Endodermal cell (in vitro differentiated cells): ENCODE data around the gene AQP9. TPM values are rescaled to one million over a fixed set of nuclear protein-coding genes. Genes with fewer than 3 reads are reported as not detected.

Source experiments
- DNase-seq: peaks from one replicate; pipeline ENCODE4 v3.0.0-alpha.2; 2017
- H3K27ac ChIP-seq: 2 replicates; pipeline ENCODE4 v1.5.1; 2013; ENCODE audit warnings: mild to moderate bottlenecking, low read depth, low read length, moderate library complexity
- H3K27me3 ChIP-seq: 2 replicates; pipeline ENCODE4 v1.6.1; 2013; ENCODE audit warnings: mild to moderate bottlenecking, low read length, moderate library complexity; ENCODE audit not compliant: insufficient read depth, control insufficient read depth, poor library complexity, severe bottlenecking
- H3K36me3 ChIP-seq: 2 replicates; pipeline ENCODE4 v1.7.0; 2013; ENCODE audit warnings: mild to moderate bottlenecking, low read length, moderate library complexity; ENCODE audit not compliant: control insufficient read depth, insufficient read depth
- H3K4me1 ChIP-seq: one replicate; pipeline ENCODE4 v1.7.0; 2013; ENCODE audit warnings: low read length; ENCODE audit not compliant: control insufficient read depth, insufficient read depth
- H3K4me3 ChIP-seq: 2 replicates; pipeline ENCODE4 v1.5.1; 2013; ENCODE audit warnings: mild to moderate bottlenecking, low read length, moderate library complexity
- H3K9ac ChIP-seq: 2 replicates; pipeline ENCODE4 v1.6.1; 2013; ENCODE audit warnings: mild to moderate bottlenecking, low read length, moderate library complexity; ENCODE audit not compliant: poor library complexity, severe bottlenecking; ENCODE audit errors: extremely low read depth
- H3K9me3 ChIP-seq: 2 replicates; pipeline ENCODE4 v1.6.1; 2013; ENCODE audit warnings: mild to moderate bottlenecking, low read length, moderate library complexity; ENCODE audit not compliant: control insufficient read depth
- H3K27ac Mint-ChIP-seq: 2 replicates; pipeline ENCODE4 v1.8.0; 2020; ENCODE audit warnings: mixed read lengths
- H3K27me3 Mint-ChIP-seq: 2 replicates; pipeline ENCODE4 v1.8.0; 2021; ENCODE audit warnings: mild to moderate bottlenecking, mixed read lengths; ENCODE audit not compliant: insufficient read depth
- H3K36me3 Mint-ChIP-seq: 2 replicates; pipeline ENCODE4 v1.8.0; 2020; ENCODE audit warnings: low read depth, mixed read lengths
- H3K4me1 Mint-ChIP-seq: 2 replicates; pipeline ENCODE4 v1.8.0; 2020; ENCODE audit warnings: mixed read lengths
- H3K4me3 Mint-ChIP-seq: 2 replicates; pipeline ENCODE4 v1.8.0; 2020; ENCODE audit warnings: mild to moderate bottlenecking, moderate library complexity, mixed read lengths
- H3K9me3 Mint-ChIP-seq: 2 replicates; pipeline ENCODE4 v1.8.0; 2020; ENCODE audit warnings: mild to moderate bottlenecking, mixed read lengths
- WGBS, 2 experiments: methylation state at CpG; one replicate each; pipeline versions ENCODE4 v1.1.5 to v1.1.7; 2013; ENCODE audit warnings: missing lambda C conversion rate in 2 of 2, mixed read lengths in 1 of 2; ENCODE audit not compliant: insufficient coverage in 1 of 2, insufficient read length in 1 of 2; 5-methylcytosine and 5-hydroxymethylcytosine counted together
- total RNA-seq, 2 donors: library from RNA; stranded (reverse); fragmentation: NEBNext Ultra II Directional in 1 of 2; extraction: Animal tissue kit (Norgen Biotek cat#: 25700) in 1 of 2; gene quantifications; 2 replicates in 1 of 2; 3 replicates in 1 of 2; pipeline ENCODE4 v1.2.1, GENCODE V29; 2021
- TF ChIP-seq, protein P1 (sequence below): fragments of 200-600 bp; sonication (generic); conservative IDR thresholded peaks from 2 replicates; pipeline ENCODE4 v1.5.0; 2021; ENCODE audit warnings: antibody characterized with exemption, mild to moderate bottlenecking

Gene AQP9
- total RNA-seq, 2 donors from 2014 or later: not detected

DNA sequence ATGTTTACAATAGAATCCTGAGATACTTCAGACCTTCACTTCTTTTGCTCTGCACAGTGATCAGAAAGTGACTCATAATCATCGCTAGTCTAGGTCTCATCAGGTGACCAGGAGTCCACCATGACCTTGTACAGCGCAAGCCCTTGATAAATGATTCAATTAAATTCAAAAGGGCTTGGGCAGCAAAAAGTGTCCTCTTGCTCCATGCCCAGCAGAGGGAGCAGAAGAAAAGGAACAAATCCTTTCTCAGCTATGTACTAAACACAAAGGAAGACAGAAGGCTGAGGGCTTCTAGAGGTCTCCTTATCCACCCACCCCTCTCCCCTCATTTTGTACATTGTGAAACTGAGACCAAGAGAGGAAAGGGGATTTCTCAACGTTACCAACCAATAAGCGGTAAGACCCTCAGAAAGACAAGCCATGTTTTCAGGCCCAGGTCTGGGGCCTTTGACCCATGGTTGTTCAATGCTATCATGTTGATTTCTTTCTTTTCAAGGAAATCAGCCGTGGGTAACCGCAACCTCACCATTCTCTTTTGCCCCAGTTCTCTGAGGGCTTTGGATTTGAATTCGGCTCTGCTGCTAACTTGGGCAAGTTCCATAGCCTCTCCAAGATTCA lies 74.8 kb downstream of the AQP9 start:
- no peak overlapping the region for H3K27ac ChIP-seq
- no peaks in the 10 kb centered on the region for H3K27me3 ChIP-seq
- no peak overlapping the region for H3K9ac ChIP-seq
- Mint-ChIP-seq H3K4me1 (no peaks in the 10 kb centered on the region), H3K4me3 (no peak overlapping the region), H3K27ac (no peak overlapping the region), H3K9me3 (no peaks in the 10 kb centered on the region), H3K27me3 (no peaks in the 10 kb centered on the region), H3K36me3 (no peaks in the 10 kb centered on the region)
- DNase-seq: no peak
- no peaks in the 10 kb centered on the region for H3K9me3 ChIP-seq
- H3K4me3 ChIP-seq: no peak overlapping the region
- TF ChIP-seq, protein P1, sequence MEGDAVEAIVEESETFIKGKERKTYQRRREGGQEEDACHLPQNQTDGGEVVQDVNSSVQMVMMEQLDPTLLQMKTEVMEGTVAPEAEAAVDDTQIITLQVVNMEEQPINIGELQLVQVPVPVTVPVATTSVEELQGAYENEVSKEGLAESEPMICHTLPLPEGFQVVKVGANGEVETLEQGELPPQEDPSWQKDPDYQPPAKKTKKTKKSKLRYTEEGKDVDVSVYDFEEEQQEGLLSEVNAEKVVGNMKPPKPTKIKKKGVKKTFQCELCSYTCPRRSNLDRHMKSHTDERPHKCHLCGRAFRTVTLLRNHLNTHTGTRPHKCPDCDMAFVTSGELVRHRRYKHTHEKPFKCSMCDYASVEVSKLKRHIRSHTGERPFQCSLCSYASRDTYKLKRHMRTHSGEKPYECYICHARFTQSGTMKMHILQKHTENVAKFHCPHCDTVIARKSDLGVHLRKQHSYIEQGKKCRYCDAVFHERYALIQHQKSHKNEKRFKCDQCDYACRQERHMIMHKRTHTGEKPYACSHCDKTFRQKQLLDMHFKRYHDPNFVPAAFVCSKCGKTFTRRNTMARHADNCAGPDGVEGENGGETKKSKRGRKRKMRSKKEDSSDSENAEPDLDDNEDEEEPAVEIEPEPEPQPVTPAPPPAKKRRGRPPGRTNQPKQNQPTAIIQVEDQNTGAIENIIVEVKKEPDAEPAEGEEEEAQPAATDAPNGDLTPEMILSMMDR: peak; percentile 82
- peaks cover 4% of the 10 kb centered on the region for H3K4me1 ChIP-seq
- WGBS, 2 experiments: 90 to 98% methylated on average over 5 to 7 of the region's 7 CpGs
- no peaks in the 10 kb centered on the region for H3K36me3 ChIP-seq

DNA sequence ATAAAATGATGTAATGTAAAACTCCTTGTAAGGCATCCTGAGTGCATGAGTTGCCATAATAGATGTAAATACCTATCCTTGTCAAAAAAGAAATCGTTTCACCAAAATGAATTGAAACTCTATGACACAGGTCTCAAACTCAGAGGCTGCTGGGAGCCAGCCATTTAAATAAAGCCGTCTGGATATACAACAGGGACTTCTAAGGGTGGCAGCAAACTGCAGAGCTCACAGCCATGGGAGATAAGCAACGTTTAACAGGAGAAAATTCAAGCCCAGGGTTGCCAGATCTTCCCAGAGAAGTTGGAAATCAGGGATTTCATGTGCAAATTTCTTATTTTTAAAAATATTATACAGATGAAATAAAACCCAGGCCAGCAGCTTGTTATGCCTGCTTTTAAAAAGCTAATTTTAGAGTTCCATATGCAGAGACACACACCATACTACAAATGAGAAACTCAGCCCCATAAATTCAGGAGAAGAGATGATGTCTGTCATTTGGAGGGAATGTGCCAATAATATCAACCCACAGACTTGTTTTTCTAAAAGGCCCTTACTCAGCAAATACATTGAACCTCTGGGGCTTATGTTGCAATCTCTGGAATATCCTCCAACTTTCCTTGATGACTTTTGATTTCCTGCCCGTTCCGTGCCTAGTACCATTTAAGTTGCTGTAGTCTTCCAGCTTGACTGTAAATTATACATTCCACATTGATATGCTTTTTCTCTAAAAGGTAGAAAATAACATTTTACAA lies 75.6 kb downstream of the AQP9 start:
- no peaks in the 10 kb centered on the region for H3K36me3 Mint-ChIP-seq
- Histone ChIP-seq H3K9me3 (no peaks in the 10 kb centered on the region), H3K4me3 (no peak overlapping the region), H3K36me3 (no peaks in the 10 kb centered on the region), H3K4me1 (peaks cover 4% of the 10 kb centered on the region), H3K27me3 (no peaks in the 10 kb centered on the region), H3K27ac (no peak overlapping the region), H3K9ac (no peak overlapping the region)
- no peaks in the 10 kb centered on the region for H3K9me3 Mint-ChIP-seq
- H3K27ac Mint-ChIP-seq: no peak overlapping the region
- no peak for DNase-seq
- H3K4me3 Mint-ChIP-seq: no peak overlapping the region
- 83 to 91% methylated on average over 4 to 5 of the region's 5 CpGs for WGBS, 2 experiments
- H3K4me1 Mint-ChIP-seq: no peaks in the 10 kb centered on the region
- H3K27me3 Mint-ChIP-seq: no peaks in the 10 kb centered on the region
- TF ChIP-seq, protein P1: no peak

DNA sequence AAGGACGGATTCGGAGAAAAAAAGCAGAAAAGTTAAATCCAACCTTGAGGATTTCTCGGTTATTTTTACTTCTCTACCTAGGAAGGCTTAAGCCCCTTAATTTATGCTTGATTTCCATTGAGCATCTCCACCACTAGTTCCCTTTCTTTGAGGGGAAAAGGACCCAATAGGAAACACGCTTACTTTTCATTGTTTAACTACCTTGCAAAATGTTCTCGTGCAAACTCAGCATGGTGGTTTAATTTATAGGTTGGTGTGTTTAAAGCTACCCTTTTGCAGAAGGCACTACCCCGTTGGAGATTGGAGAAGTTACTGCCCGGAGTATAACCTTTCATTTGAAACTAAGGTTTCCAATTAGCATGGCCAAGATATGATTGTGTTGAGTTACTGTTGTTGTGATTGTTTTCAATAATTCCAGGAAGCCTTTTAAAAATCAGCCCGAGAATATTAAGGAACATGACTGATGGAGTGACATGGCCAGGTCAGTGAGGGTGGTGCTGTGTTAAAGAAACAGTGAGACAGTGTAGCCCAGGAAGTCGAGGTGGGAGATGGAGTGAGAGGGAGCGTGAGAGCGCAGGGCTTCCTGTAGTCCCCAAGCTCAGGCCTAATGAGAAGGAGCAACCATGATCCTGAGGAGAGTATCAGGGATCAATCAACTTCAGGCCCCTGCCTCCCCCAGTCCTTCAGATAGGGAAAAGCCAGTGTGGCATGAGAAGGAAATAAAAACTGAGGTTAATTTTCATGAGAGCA lies 76.6 kb downstream of the AQP9 start:
- H3K36me3 ChIP-seq: no peaks in the 10 kb centered on the region
- H3K4me3 ChIP-seq: no peak overlapping the region
- Mint-ChIP-seq H3K4me1 (no peaks in the 10 kb centered on the region), H3K27me3 (no peaks in the 10 kb centered on the region), H3K27ac (no peak overlapping the region), H3K36me3 (no peaks in the 10 kb centered on the region), H3K9me3 (no peaks in the 10 kb centered on the region), H3K4me3 (no peak overlapping the region)
- H3K4me1 ChIP-seq: peaks cover 4% of the 10 kb centered on the region
- H3K27me3 ChIP-seq: no peaks in the 10 kb centered on the region
- no peaks in the 10 kb centered on the region for H3K9me3 ChIP-seq
- 89 to 95% methylated on average over 6 to 11 of the region's 11 CpGs for WGBS, 2 experiments
- H3K9ac ChIP-seq: no peak overlapping the region
- TF ChIP-seq, protein P1: no peak
- no peak for DNase-seq
- H3K27ac ChIP-seq: no peak overlapping the region
